Measurements from ENCODE around the gene FAM89B. TPM values are rescaled to one million over a fixed set of nuclear protein-coding genes. Genes with fewer than 3 reads are reported as not detected.
A peak's percentile ranks its signal among the peaks of the same experiment; 100 is the strongest.

The FAM89B gene
- total RNA-seq, 1 donor from 2014 or later: 21.6 TPM

DNA sequence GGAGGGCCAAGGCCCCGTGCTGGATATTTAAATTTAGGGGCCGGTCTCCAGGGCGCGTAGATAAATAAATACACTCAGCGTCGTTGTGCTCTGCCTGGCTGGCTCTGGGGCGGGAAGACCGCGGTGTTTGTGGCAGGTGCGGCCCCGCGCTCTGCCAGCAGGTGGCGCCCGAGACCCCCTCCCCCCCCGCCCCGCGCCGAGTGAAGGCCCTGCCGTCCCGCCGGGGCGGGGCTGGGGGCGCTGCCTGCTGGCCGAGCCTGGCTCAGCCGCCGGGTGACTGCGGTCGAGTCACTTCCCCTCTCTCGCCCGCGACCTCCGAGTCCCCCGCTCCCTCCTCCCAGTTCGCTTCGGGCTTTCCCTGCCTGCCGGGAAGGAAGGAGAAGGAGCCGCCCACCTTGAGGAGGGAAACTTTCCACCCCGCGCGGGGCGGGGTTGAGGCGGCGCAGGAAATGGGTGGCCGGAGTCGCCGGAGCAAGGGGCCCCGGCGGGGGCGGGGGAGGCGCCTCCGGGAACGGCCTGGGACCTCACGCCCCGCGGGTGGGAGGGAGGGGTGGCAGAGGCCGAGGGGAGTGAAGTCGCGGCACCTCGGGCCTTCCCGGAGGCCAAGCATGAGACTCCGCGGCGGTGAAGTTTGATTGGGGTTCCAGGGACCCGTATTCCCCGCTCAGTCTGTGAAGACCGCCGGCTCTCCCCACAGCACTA, 1.9 kb downstream of the FAM89B start:
- Mint-ChIP-seq H3K4me1 (peaks cover 75% of the 10 kb centered on the region), H3K27ac (peak overlapping the region; percentile 93), H3K27me3 (no peaks in the 10 kb centered on the region), H3K9me3 (no peaks in the 10 kb centered on the region), H3K36me3 (ENCODE audit: low read depth) (peaks cover 25% of the 10 kb centered on the region), H3K4me3 (peak overlapping the region; percentile 91)
- CTCF ChIA-PET: interaction anchor here (0.9 to 5.1 kb wide), 5 partner anchors 12 to 34 kb away, joined by 3 to 67 read pairs (median 5); partner anchors contain the start of gene KCNK7
- ATAC-seq (ENCODE audit: low read depth) (peak; percentile 26), DNase-seq (peak; percentile 87)
- intact Hi-C loops (cut with micrococcal nuclease): loop anchor here (1.0 to 5.0 kb wide), 8 partner anchors 14 to 547 kb away; partner anchors contain the start of genes CFL1, PCNX3, SNX15 and SYVN1
- POLR2A ChIA-PET: interaction anchor here (1.5 to 5.7 kb wide), 9 partner anchors 15 to 76 kb away, joined by 4 to 239 read pairs (median 30); partner anchors contain the start of genes KCNK7, MALAT1, MAP3K11 and PCNX3
- TF ChIP-seq, protein P1, sequence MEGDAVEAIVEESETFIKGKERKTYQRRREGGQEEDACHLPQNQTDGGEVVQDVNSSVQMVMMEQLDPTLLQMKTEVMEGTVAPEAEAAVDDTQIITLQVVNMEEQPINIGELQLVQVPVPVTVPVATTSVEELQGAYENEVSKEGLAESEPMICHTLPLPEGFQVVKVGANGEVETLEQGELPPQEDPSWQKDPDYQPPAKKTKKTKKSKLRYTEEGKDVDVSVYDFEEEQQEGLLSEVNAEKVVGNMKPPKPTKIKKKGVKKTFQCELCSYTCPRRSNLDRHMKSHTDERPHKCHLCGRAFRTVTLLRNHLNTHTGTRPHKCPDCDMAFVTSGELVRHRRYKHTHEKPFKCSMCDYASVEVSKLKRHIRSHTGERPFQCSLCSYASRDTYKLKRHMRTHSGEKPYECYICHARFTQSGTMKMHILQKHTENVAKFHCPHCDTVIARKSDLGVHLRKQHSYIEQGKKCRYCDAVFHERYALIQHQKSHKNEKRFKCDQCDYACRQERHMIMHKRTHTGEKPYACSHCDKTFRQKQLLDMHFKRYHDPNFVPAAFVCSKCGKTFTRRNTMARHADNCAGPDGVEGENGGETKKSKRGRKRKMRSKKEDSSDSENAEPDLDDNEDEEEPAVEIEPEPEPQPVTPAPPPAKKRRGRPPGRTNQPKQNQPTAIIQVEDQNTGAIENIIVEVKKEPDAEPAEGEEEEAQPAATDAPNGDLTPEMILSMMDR (IDR thresholded peaks at IDR 0.05): peak; percentile 84

DNA sequence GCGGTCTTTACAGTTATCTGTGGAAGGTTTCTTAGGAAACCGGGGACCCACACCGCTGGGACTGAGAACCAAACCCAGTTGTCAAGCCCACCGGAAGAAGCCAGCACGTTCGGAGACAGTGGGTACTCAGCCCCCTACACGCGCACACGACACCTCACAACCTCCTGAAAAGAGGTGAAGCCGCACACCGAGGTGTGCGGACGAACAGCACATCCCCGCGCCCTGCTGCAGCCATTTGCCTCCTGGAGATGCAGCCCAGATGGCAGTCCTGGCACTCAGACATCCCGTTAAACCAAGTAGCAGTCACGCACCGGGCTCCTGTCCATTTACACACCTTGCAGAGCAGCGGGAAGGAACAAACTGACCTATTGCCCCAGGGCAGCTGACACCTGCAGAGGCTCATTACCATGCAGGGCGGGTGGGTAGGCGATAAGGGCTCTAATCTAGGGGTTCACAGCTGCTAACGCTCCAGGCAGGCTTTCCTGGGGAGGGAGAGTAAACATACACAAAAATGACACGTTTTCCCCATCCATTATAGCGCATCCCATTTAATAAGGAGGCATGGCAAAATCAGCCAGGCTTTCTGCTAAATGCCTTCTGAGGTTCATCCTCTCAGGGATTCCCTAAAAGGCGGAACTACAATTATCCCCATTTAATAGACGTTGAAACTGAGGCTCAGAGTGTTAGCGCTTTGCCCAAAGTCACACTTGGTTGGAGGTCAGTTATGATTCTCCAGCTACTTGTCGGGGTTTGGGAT, 2.7 kb downstream of the FAM89B start:
- Mint-ChIP-seq H3K9me3 (no peaks in the 10 kb centered on the region), H3K27me3 (no peaks in the 10 kb centered on the region), H3K4me1 (peaks cover 70% of the 10 kb centered on the region), H3K4me3 (peak overlapping the region; percentile 91), H3K36me3 (ENCODE audit: low read depth) (peaks cover 31% of the 10 kb centered on the region), H3K27ac (peak overlapping the region; percentile 93)
- intact Hi-C loops (cut with micrococcal nuclease): loop anchor here (1.0 to 5.0 kb wide), 8 partner anchors 13 to 548 kb away; partner anchors contain the start of genes CFL1, PCNX3, SNX15 and SYVN1
- DNase-seq: peak; percentile 47
- TF ChIP-seq, protein P1 (IDR thresholded peaks at IDR 0.05): no peak
- ChIA-PET CTCF (interaction anchor here (0.7 to 3.6 kb wide), 6 partner anchors 12 to 40 kb away, joined by 3 to 45 read pairs (median 4); no protein-coding TSS in a partner anchor), POLR2A (interaction anchor here (0.6 to 4.4 kb wide), 12 partner anchors 15 to 443 kb away, joined by 3 to 239 read pairs (median 8); partner anchors contain the start of genes KCNK7, MALAT1, MAP3K11 and PCNX3)
- ATAC-seq (ENCODE audit: low read depth): no peak

DNA sequence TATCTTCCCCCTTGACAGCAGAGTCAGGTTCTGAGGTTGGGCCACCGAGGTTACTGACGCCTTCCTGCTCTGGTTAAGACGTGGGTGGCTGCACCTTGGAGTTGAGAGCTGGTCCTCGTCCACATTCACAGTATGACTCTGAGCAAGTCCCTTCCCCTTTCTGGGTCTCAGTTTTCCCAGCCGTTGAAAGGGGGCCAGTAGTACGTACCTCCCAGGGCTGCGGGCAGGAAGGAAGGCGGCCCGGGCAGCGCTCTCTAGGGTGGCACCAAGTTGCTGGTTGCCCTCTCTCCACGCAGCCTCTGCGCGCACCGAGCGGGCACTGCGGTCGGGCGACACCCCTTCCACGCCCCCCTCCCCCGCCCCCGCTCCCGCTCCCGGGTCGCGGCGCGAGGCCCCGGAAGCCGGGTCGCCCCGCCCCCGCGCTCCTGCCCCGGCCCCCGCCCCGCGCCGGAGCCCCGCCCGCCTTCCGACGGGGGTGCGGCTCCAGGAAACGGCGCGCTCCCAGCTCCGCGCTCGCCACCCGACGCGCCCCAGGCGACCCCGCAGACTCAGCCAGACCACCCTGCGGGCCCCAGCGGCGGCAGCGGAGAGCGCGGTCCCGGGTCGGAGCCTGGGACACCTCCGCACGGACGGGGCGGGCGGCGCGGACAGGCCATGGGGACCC, 3.4 kb downstream of the FAM89B start, which contains the start of gene EHBP1L1:
TSS of gene EHBP1L1 (plus strand) at position 486 of the 664 bp plus-strand sequence. CDS start 250 bp downstream, outside the sequence.
- no peaks in the 10 kb centered on the region for H3K9me3 Mint-ChIP-seq
- intact Hi-C loops (cut with micrococcal nuclease): loop anchor here (2.0 kb wide), 1 partner anchor 135 kb away; no protein-coding TSS in a partner anchor
- H3K4me1 Mint-ChIP-seq: peaks cover 64% of the 10 kb centered on the region
- peaks cover 32% of the 10 kb centered on the region for H3K36me3 Mint-ChIP-seq (ENCODE audit: low read depth)
- TF ChIP-seq, protein P1 (IDR thresholded peaks at IDR 0.05): no peak
- DNase-seq: peak; percentile 76
- ATAC-seq (ENCODE audit: low read depth): peak; percentile 22
- H3K4me3 Mint-ChIP-seq: peak within 1 kb of the TSS; percentile 91
- CTCF ChIA-PET: interaction anchor here (0.7 to 3.6 kb wide), 7 partner anchors 11 to 39 kb away, joined by 3 to 45 read pairs (median 4); no protein-coding TSS in a partner anchor
- POLR2A ChIA-PET: interaction anchor here (0.5 to 4.4 kb wide), 19 partner anchors 15 to 804 kb away, joined by 3 to 239 read pairs (median 4); partner anchors contain the start of genes KCNK7, MALAT1, MAP3K11 and PCNX3
- H3K27ac Mint-ChIP-seq: peak within 1 kb of the TSS; percentile 93
- no peaks in the 10 kb centered on the region for H3K27me3 Mint-ChIP-seq

DNA sequence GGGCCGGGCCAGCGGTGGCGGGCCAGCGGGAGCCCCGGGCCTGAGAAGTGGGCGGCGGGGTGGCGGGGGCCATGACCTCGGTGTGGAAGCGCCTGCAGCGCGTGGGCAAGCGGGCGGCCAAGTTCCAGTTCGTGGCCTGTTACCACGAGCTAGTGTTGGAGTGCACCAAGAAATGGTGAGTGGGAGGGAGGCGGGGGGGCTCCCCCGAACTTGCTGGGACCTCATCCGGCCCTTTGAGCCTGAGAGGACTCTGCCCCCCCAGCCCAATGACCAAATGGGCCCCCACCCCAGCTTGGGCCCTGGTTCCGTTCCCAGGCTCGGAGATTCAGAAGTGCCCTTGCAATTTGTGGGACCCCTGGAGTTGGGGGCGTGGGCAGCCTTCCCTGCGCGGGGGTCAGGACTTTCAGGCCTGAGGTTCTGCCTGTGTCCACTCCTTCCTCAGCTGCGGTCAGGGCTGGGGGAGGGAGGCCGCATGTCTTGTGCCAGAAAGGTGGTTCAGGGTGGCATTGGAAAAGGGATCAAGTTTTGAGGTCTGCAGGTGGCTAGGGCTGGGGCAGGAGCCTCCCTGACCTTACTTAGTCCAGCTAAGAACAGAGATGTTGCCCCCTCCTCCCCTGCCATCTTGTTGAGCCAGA, 4.0 kb downstream of the FAM89B start:
- TF ChIP-seq, protein P1 (IDR thresholded peaks at IDR 0.05): no peak
- Mint-ChIP-seq H3K4me1 (peaks cover 57% of the 10 kb centered on the region), H3K9me3 (no peaks in the 10 kb centered on the region), H3K27me3 (no peaks in the 10 kb centered on the region), H3K36me3 (ENCODE audit: low read depth) (peaks cover 36% of the 10 kb centered on the region), H3K27ac (peak overlapping the region; percentile 89), H3K4me3 (peak overlapping the region; percentile 87)
- ChIA-PET POLR2A (interaction anchor here (0.5 to 4.4 kb wide), 24 partner anchors 14 to 1278 kb away, joined by 3 to 239 read pairs (median 4); partner anchors contain the start of genes KCNK7, MALAT1, MAP3K11 and PCNX3), CTCF (interaction anchor here (0.8 to 3.6 kb wide), 4 partner anchors 10 to 25 kb away, joined by 3 to 45 read pairs (median 18); no protein-coding TSS in a partner anchor)
- intact Hi-C loops (cut with micrococcal nuclease): no loop called here
- DNase-seq: no peak
- no peak for ATAC-seq (ENCODE audit: low read depth)
